ENCODE data around the gene CYP27B1.

CYP27B1 gene

GRCh38 chr12:57807285-57807684 is 40.4 kb upstream of the CYP27B1 start:
- Histone ChIP-seq H3K27me3 (replicated peaks; ENCODE audit: control insufficient read depth, insufficient read depth, low read length) (no peaks in the 10 kb centered on the region), H3K36me3 (ENCODE audit: control insufficient read depth, insufficient read depth, low read length, severe bottlenecking) (peaks cover 82% of the 10 kb centered on the region), H3K9ac (ENCODE audit: low read length) (no peak overlapping the region), H3K4me1 (ENCODE audit: control insufficient read depth, insufficient read depth, low read length) (peaks cover 5% of the 10 kb centered on the region), H3K4me3 (ENCODE audit: low read length) (no peak overlapping the region), H3K9me3 (ENCODE audit: control insufficient read depth, low read length) (no peaks in the 10 kb centered on the region)
- DNase-seq (ENCODE audit: low read depth), result no peak

DNA sequence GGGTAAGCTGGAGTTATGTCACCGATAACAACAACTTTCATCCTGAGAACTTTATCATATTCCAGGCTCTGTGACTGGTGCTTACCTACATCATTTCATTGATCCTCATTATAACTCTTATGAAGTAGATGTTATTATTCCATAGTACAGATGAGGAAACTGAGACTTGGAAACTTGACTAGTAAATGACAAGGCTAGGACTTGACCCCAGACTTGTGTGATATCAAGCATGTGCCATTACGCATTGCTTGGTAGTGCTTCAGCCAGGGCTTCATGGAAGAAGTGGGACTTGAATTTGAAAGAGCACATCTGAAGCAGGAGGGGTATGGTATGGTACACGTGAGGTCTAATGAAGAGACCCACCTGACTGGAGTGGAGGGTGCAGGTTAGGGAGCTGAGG is 39.8 kb upstream of the CYP27B1 start:
- no peaks in the 10 kb centered on the region for H3K9me3 ChIP-seq (ENCODE audit: control insufficient read depth, low read length)
- no peak for DNase-seq (ENCODE audit: low read depth)
- H3K9ac ChIP-seq (ENCODE audit: low read length), result no peak overlapping the region
- H3K36me3 ChIP-seq (ENCODE audit: control insufficient read depth, insufficient read depth, low read length, severe bottlenecking), result peaks cover 82% of the 10 kb centered on the region
- H3K27me3 ChIP-seq (replicated peaks; ENCODE audit: control insufficient read depth, insufficient read depth, low read length), result no peaks in the 10 kb centered on the region
- H3K4me1 ChIP-seq (ENCODE audit: control insufficient read depth, insufficient read depth, low read length), result peaks cover 5% of the 10 kb centered on the region
- no peak overlapping the region for H3K4me3 ChIP-seq (ENCODE audit: low read length)

DNA sequence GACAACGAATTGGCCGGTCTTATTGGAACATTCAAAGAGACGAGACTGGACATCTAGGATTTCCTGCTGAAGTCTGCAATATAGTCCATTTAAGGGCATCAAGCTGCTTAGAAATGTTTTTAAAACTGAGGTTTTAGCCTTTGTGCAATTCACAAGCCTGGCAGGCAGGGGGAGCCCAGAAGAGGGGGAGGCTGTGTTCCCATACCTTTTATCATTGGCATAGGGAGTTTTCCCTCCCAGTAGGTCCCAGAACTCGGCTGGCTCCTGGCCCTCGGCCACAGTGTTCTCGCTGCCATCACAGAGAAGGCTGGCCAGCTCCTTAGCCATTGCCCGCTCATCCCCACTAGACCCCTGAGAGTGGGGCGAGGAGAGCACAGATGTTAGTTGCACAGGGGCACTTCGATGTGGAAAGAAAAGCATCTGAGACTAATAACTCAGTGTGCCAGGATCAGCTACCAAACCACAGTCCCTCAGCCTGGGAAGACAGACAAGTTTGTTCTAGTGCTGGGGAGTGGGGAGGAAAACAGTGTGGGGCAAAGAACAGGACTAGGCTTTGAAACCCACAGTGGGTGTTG is 36.5 kb upstream of the CYP27B1 start:
- Histone ChIP-seq H3K4me1 (ENCODE audit: control insufficient read depth, insufficient read depth, low read length) (peaks cover 5% of the 10 kb centered on the region), H3K36me3 (ENCODE audit: control insufficient read depth, insufficient read depth, low read length, severe bottlenecking) (peaks cover 78% of the 10 kb centered on the region), H3K9ac (ENCODE audit: low read length) (peak overlapping the region; percentile 35), H3K4me3 (ENCODE audit: low read length) (no peak overlapping the region), H3K9me3 (ENCODE audit: control insufficient read depth, low read length) (no peaks in the 10 kb centered on the region), H3K27me3 (replicated peaks; ENCODE audit: control insufficient read depth, insufficient read depth, low read length) (no peaks in the 10 kb centered on the region)
- peak; percentile 71 for DNase-seq (ENCODE audit: low read depth)

- Histone ChIP-seq H3K9ac (ENCODE audit: low read length) (no peak overlapping the region), H3K27me3 (replicated peaks; ENCODE audit: control insufficient read depth, insufficient read depth, low read length) (no peaks in the 10 kb centered on the region), H3K4me1 (ENCODE audit: control insufficient read depth, insufficient read depth, low read length) (peaks cover 5% of the 10 kb centered on the region), H3K9me3 (ENCODE audit: control insufficient read depth, low read length) (no peaks in the 10 kb centered on the region), H3K4me3 (ENCODE audit: low read length) (no peak overlapping the region), H3K36me3 (ENCODE audit: control insufficient read depth, insufficient read depth, low read length, severe bottlenecking) (peaks cover 77% of the 10 kb centered on the region)
- no peak for DNase-seq (ENCODE audit: low read depth)
Observed at GRCh38 chr12:57802607-57803006, 35.7 kb upstream of the CYP27B1 start.

- Histone ChIP-seq H3K9me3 (ENCODE audit: control insufficient read depth, low read length) (no peaks in the 10 kb centered on the region), H3K9ac (ENCODE audit: low read length) (no peak overlapping the region), H3K4me3 (ENCODE audit: low read length) (no peak overlapping the region), H3K4me1 (ENCODE audit: control insufficient read depth, insufficient read depth, low read length) (peaks cover 5% of the 10 kb centered on the region), H3K27me3 (replicated peaks; ENCODE audit: control insufficient read depth, insufficient read depth, low read length) (no peaks in the 10 kb centered on the region), H3K36me3 (ENCODE audit: control insufficient read depth, insufficient read depth, low read length, severe bottlenecking) (peaks cover 77% of the 10 kb centered on the region)
- no peak for DNase-seq (ENCODE audit: low read depth)
Observed at GRCh38 chr12:57800965-57801364, 34.1 kb upstream of the CYP27B1 start.

DNA sequence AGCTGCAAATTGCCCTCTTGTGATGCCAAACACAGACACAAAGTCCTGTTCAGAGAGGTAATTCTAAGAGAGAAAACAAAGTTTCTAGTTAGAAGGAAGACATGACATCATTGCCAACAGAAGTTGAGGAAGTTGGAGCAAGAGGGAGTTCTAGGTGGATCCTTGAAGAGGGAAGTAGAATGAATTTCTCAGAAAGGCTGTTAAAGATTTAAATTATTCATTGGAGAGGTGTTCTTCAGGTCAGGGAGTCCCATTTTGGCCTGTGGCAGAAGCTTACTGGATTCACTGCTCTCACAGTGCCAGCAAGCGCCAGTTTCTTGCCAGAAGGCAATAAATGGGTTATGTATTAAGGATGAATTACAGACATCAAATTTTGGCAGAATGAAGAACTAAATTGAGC is 31.1 kb upstream of the CYP27B1 start:
- Histone ChIP-seq H3K36me3 (ENCODE audit: control insufficient read depth, insufficient read depth, low read length, severe bottlenecking) (peaks cover 79% of the 10 kb centered on the region), H3K9ac (ENCODE audit: low read length) (no peak overlapping the region), H3K27me3 (replicated peaks; ENCODE audit: control insufficient read depth, insufficient read depth, low read length) (no peaks in the 10 kb centered on the region), H3K4me3 (ENCODE audit: low read length) (no peak overlapping the region), H3K9me3 (ENCODE audit: control insufficient read depth, low read length) (no peaks in the 10 kb centered on the region), H3K4me1 (ENCODE audit: control insufficient read depth, insufficient read depth, low read length) (peaks cover 12% of the 10 kb centered on the region)
- DNase-seq (ENCODE audit: low read depth), result no peak

DNA sequence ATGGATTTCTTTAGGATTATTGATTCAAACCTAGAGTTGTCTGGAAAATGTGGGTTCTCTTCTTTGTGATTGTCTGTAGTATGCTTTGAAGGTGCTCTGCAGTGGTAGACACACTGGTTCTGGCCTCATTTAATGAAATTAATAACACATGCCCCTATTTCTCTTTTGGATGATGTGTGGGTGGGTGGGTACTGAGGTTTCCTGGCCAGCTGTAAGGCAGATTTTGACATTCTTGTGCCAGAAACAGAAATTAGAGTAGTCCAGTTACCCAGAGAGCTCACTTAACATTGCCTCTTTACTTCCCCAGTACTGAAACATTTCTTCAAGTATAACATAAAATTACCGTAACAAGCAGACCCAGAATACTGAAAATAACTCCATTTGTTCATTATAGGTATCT is 30.1 kb upstream of the CYP27B1 start:
- Histone ChIP-seq H3K9me3 (ENCODE audit: control insufficient read depth, low read length) (no peaks in the 10 kb centered on the region), H3K27me3 (replicated peaks; ENCODE audit: control insufficient read depth, insufficient read depth, low read length) (no peaks in the 10 kb centered on the region), H3K9ac (ENCODE audit: low read length) (no peak overlapping the region), H3K4me1 (ENCODE audit: control insufficient read depth, insufficient read depth, low read length) (peaks cover 12% of the 10 kb centered on the region), H3K36me3 (ENCODE audit: control insufficient read depth, insufficient read depth, low read length, severe bottlenecking) (peaks cover 79% of the 10 kb centered on the region), H3K4me3 (ENCODE audit: low read length) (no peak overlapping the region)
- DNase-seq (ENCODE audit: low read depth), result no peak

- Histone ChIP-seq H3K9me3 (ENCODE audit: control insufficient read depth, low read length) (no peaks in the 10 kb centered on the region), H3K27me3 (replicated peaks; ENCODE audit: control insufficient read depth, insufficient read depth, low read length) (no peaks in the 10 kb centered on the region), H3K4me1 (ENCODE audit: control insufficient read depth, insufficient read depth, low read length) (peaks cover 12% of the 10 kb centered on the region), H3K9ac (ENCODE audit: low read length) (no peak overlapping the region), H3K4me3 (ENCODE audit: low read length) (no peak overlapping the region), H3K36me3 (ENCODE audit: control insufficient read depth, insufficient read depth, low read length, severe bottlenecking) (peaks cover 75% of the 10 kb centered on the region)
- DNase-seq (ENCODE audit: low read depth), result no peak
Observed at GRCh38 chr12:57795354-57795753, 28.5 kb upstream of the CYP27B1 start.

- Histone ChIP-seq H3K36me3 (ENCODE audit: control insufficient read depth, insufficient read depth, low read length, severe bottlenecking) (peaks cover 75% of the 10 kb centered on the region), H3K9ac (ENCODE audit: low read length) (peak overlapping the region; percentile 81), H3K27me3 (replicated peaks; ENCODE audit: control insufficient read depth, insufficient read depth, low read length) (no peaks in the 10 kb centered on the region), H3K4me1 (ENCODE audit: control insufficient read depth, insufficient read depth, low read length) (peaks cover 12% of the 10 kb centered on the region), H3K4me3 (ENCODE audit: low read length) (peak overlapping the region; percentile 57), H3K9me3 (ENCODE audit: control insufficient read depth, low read length) (no peaks in the 10 kb centered on the region)
- DNase-seq (ENCODE audit: low read depth), result peak; percentile 70
Observed at GRCh38 chr12:57793920-57794319, 27.0 kb upstream of the CYP27B1 start.

- no peak overlapping the region for H3K4me3 ChIP-seq (ENCODE audit: low read length)
- H3K36me3 ChIP-seq (ENCODE audit: control insufficient read depth, insufficient read depth, low read length, severe bottlenecking), result peaks cover 38% of the 10 kb centered on the region
Observed at GRCh38 chr12:57783861-57784260, 17.0 kb upstream of the CYP27B1 start.

GRCh38 chr12:57783466-57783801 is 16.6 kb upstream of the CYP27B1 start:
- Histone ChIP-seq H3K36me3 (ENCODE audit: control insufficient read depth, insufficient read depth, low read length, severe bottlenecking) (peaks cover 34% of the 10 kb centered on the region), H3K4me3 (ENCODE audit: low read length) (peak overlapping the region; percentile 99), H3K9ac (ENCODE audit: low read length) (peak overlapping the region; percentile 97), H3K27me3 (replicated peaks; ENCODE audit: control insufficient read depth, insufficient read depth, low read length) (no peaks in the 10 kb centered on the region), H3K9me3 (ENCODE audit: control insufficient read depth, low read length) (no peaks in the 10 kb centered on the region), H3K4me1 (ENCODE audit: control insufficient read depth, insufficient read depth, low read length) (peaks cover 9% of the 10 kb centered on the region)
- no peak for DNase-seq (ENCODE audit: low read depth)

More at GRCh38 chr12:57783861-57784260, 17.0 kb upstream of the CYP27B1 start:
- no peak overlapping the region for H3K9ac ChIP-seq (ENCODE audit: low read length)
- H3K9me3 ChIP-seq (ENCODE audit: control insufficient read depth, low read length), result no peaks in the 10 kb centered on the region
- no peak for DNase-seq (ENCODE audit: low read depth)
- H3K27me3 ChIP-seq (replicated peaks; ENCODE audit: control insufficient read depth, insufficient read depth, low read length), result no peaks in the 10 kb centered on the region
- H3K4me1 ChIP-seq (ENCODE audit: control insufficient read depth, insufficient read depth, low read length), result peaks cover 9% of the 10 kb centered on the region

Measured in adipocyte (in vitro differentiated cells).